Nephron (organoid): ENCODE measurements around the gene DDX31.

Source experiments
- H3K27ac Mint-ChIP-seq, 3 experiments: 2 replicates each; pipeline ENCODE4 v1.8.0; 2020; ENCODE audit warnings: mixed read lengths in 3 of 3, mild to moderate bottlenecking in 2 of 3, moderate library complexity in 1 of 3
- H3K27me3 Mint-ChIP-seq: 2 replicates; pipeline ENCODE4 v1.8.0; 2021; ENCODE audit warnings: low read depth, mild to moderate bottlenecking, moderate library complexity, mixed read lengths
- H3K36me3 Mint-ChIP-seq: 2 replicates; pipeline ENCODE4 v1.8.0; 2020; ENCODE audit warnings: low read depth, mixed read lengths
- H3K4me1 Mint-ChIP-seq: 2 replicates; pipeline ENCODE4 v1.8.0; 2020; ENCODE audit warnings: mixed read lengths
- H3K4me3 Mint-ChIP-seq, 3 experiments: 2 replicates each; pipeline ENCODE4 v1.8.0; 2020; ENCODE audit warnings: mild to moderate bottlenecking in 3 of 3, mixed read lengths in 3 of 3, moderate library complexity in 2 of 3
- H3K9me3 Mint-ChIP-seq: 2 replicates; pipeline ENCODE4 v1.8.0; 2020; ENCODE audit warnings: mixed read lengths
- TF ChIP-seq, protein P1 (sequence below), 3 experiments: fragments of 200-600 bp; sonication (generic); IDR thresholded peaks; one replicate each; pipeline ENCODE4 v1.5.0; 2021; ENCODE audit warnings: antibody characterized with exemption in 3 of 3; ENCODE audit not compliant: unreplicated experiment in 3 of 3

The DDX31 gene

GRCh38 chr9:132562306-132562573 is 107.5 kb downstream of the DDX31 start:
- Mint-ChIP-seq H3K27me3 (peaks cover 60% of the 10 kb centered on the region), H3K9me3 (peaks cover 3% of the 10 kb centered on the region), H3K4me1 (peaks cover 13% of the 10 kb centered on the region), H3K4me3 (no peak overlapping the region), H3K27ac (no peak overlapping the region), H3K36me3 (peaks cover 4% of the 10 kb centered on the region)
- TF ChIP-seq, protein P1, sequence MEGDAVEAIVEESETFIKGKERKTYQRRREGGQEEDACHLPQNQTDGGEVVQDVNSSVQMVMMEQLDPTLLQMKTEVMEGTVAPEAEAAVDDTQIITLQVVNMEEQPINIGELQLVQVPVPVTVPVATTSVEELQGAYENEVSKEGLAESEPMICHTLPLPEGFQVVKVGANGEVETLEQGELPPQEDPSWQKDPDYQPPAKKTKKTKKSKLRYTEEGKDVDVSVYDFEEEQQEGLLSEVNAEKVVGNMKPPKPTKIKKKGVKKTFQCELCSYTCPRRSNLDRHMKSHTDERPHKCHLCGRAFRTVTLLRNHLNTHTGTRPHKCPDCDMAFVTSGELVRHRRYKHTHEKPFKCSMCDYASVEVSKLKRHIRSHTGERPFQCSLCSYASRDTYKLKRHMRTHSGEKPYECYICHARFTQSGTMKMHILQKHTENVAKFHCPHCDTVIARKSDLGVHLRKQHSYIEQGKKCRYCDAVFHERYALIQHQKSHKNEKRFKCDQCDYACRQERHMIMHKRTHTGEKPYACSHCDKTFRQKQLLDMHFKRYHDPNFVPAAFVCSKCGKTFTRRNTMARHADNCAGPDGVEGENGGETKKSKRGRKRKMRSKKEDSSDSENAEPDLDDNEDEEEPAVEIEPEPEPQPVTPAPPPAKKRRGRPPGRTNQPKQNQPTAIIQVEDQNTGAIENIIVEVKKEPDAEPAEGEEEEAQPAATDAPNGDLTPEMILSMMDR (IDR thresholded peaks at IDR 0.05; ENCODE audit: unreplicated experiment in 3 of 3): no peak

- Mint-ChIP-seq H3K4me1 (peaks cover 17% of the 10 kb centered on the region), H3K27me3 (peaks cover 57% of the 10 kb centered on the region), H3K4me3 (peak overlapping the region in 1 of 3 experiments; percentile 6), H3K9me3 (peaks cover 3% of the 10 kb centered on the region), H3K36me3 (peaks cover 4% of the 10 kb centered on the region), H3K27ac (no peak overlapping the region)
- TF ChIP-seq, protein P1 (IDR thresholded peaks at IDR 0.05; ENCODE audit: unreplicated experiment in 3 of 3): no peak
Measured at GRCh38 chr9:132560616-132561202, 109.1 kb downstream of the DDX31 start.

- TF ChIP-seq, protein P1 (IDR thresholded peaks at IDR 0.05; ENCODE audit: unreplicated experiment in 3 of 3): no peak
- Mint-ChIP-seq H3K4me3 (no peak overlapping the region), H3K9me3 (peaks cover 5% of the 10 kb centered on the region), H3K27ac (no peak overlapping the region), H3K36me3 (peaks cover 4% of the 10 kb centered on the region), H3K27me3 (peaks cover 57% of the 10 kb centered on the region), H3K4me1 (peaks cover 17% of the 10 kb centered on the region)
Measured at GRCh38 chr9:132559711-132560110, 110.1 kb downstream of the DDX31 start.

DNA sequence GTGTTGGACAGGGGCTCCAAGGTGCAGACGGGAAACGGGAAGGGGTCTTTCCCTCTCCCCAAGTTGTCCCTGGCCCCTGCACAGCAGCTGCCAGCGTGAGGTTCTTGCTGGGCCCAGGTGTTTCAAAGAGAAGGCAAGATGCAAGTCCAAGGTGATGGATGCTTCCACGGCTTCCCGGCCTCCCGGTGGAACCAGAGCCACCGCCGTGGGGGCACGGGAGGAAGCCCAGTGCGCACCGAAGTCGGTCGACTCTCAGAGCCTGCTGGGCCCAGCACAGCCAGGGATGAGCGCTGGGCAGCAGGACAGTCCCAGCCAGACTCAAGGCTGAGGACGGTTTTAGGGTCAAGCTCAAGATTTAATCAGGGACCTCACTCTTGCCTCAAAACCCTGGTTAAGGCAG is 112.6 kb downstream of the DDX31 start:
- Mint-ChIP-seq H3K27me3 (peaks cover 48% of the 10 kb centered on the region), H3K36me3 (peaks cover 4% of the 10 kb centered on the region), H3K9me3 (peaks cover 6% of the 10 kb centered on the region), H3K27ac (no peak overlapping the region), H3K4me1 (peaks cover 17% of the 10 kb centered on the region), H3K4me3 (no peak overlapping the region)
- TF ChIP-seq, protein P1 (IDR thresholded peaks at IDR 0.05; ENCODE audit: unreplicated experiment in 3 of 3): no peak

DNA sequence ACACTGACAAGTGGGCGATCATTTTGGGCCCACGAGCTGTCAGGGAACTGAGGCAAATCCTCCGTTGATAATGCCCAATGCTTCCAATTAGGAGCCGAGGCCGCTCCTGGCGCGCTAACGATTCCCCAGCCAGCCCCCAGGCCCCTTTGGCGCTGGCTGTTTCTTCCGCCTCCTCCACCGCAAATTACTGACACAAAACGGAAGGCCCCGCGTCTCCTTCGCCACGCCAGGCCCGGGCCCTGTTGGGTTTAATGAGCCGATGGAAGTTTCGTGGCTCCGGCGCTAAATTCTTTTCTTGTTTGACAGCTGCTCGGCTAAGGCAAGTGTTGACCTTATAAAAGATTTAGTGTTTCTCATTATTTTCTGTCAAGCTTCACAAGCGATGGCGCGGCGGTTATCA is 113.1 kb downstream of the DDX31 start:
- H3K4me1 Mint-ChIP-seq: peaks cover 17% of the 10 kb centered on the region
- no peak overlapping the region for H3K27ac Mint-ChIP-seq
- H3K36me3 Mint-ChIP-seq: peaks cover 4% of the 10 kb centered on the region
- peaks cover 49% of the 10 kb centered on the region for H3K27me3 Mint-ChIP-seq
- H3K4me3 Mint-ChIP-seq: peak overlapping the region in 1 of 3 experiments; percentile 16
- peaks cover 6% of the 10 kb centered on the region for H3K9me3 Mint-ChIP-seq
- TF ChIP-seq, protein P1 (IDR thresholded peaks at IDR 0.05; ENCODE audit: unreplicated experiment in 3 of 3): no peak

GRCh38 chr9:132556235-132556634 is 113.5 kb downstream of the DDX31 start:
- Mint-ChIP-seq H3K4me1 (peaks cover 13% of the 10 kb centered on the region), H3K27ac (no peak overlapping the region), H3K9me3 (peaks cover 6% of the 10 kb centered on the region), H3K4me3 (no peak overlapping the region), H3K36me3 (peaks cover 4% of the 10 kb centered on the region), H3K27me3 (peaks cover 44% of the 10 kb centered on the region)
- TF ChIP-seq, protein P1 (IDR thresholded peaks at IDR 0.05; ENCODE audit: unreplicated experiment in 3 of 3): no peak
